HG02981 (cell line): ENCODE data around the gene NCOA3.
"Not testable (repeated sequence)": the region's sequence is repeated elsewhere in the genome, so short reads cannot be mapped to it uniquely, and the experiment has no call there.

Source experiments
- ATAC-seq: cut with Tn5 transposase; IDR thresholded peaks from one replicate; pipeline ENCODE4 v1.9.1; 2021; ENCODE audit warnings: mild to moderate bottlenecking, moderate library complexity; ENCODE audit not compliant: unreplicated experiment

Gene NCOA3

DNA sequence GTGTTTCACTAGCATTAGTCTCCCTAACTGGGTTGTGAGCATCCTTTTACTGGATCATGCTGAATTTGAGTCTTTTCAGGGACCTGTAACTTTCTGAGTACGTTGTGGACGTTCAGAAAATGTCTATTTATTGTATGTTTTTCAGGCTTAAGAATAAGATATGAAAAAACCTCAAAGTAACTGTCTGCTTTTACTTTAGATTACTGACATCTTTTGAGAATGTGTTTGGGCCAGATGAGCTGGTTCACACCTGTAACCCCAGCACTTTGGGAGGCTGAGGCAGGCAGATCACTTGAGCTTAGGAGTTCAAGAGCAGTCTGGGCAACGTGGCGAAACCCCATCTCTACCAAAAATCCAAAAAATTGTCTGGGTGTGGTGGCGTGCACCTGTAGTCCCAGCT is 32.7 kb downstream of the NCOA3 start:
- ATAC-seq = no peak

DNA sequence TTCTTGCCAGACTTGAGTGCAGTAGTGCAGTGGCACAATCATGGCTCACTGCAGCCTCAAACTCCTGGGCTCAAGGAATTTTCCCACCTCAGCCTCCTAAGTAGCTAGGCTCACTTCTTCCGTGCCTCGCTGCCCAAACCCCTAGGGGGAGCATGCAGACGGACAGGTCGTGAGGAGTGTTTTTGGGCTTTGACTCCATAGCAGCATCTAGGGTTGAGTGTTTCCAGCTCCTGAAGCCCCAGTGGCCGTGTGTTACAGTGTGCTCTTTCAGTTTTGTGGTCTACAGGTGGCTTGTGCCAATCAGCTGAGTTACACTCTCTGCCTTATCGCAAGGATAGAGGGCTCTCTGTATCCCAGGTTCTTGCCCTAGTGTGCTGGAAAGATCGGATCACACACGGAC is 33.4 kb downstream of the NCOA3 start:
- ATAC-seq = no peak

DNA sequence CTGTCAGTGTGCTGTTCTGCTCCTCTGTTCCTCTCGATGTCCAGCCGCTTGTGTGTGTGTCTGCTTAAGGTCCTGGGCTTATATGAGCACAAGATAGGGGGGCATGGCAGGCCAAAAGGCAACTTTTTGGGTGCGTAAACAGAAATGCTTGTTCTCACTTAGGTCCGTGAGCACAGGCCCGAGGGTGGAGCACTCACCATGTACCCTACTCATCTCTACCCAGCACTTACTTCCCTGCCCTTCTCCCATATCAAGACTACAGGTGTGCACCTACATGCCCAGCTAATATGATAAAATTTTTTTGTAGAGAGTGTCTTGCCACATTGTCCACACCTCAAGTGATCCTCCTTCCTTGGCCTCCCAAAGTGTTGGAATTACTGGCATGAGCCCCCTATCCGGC is 34.3 kb downstream of the NCOA3 start:
- ATAC-seq = no peak

DNA sequence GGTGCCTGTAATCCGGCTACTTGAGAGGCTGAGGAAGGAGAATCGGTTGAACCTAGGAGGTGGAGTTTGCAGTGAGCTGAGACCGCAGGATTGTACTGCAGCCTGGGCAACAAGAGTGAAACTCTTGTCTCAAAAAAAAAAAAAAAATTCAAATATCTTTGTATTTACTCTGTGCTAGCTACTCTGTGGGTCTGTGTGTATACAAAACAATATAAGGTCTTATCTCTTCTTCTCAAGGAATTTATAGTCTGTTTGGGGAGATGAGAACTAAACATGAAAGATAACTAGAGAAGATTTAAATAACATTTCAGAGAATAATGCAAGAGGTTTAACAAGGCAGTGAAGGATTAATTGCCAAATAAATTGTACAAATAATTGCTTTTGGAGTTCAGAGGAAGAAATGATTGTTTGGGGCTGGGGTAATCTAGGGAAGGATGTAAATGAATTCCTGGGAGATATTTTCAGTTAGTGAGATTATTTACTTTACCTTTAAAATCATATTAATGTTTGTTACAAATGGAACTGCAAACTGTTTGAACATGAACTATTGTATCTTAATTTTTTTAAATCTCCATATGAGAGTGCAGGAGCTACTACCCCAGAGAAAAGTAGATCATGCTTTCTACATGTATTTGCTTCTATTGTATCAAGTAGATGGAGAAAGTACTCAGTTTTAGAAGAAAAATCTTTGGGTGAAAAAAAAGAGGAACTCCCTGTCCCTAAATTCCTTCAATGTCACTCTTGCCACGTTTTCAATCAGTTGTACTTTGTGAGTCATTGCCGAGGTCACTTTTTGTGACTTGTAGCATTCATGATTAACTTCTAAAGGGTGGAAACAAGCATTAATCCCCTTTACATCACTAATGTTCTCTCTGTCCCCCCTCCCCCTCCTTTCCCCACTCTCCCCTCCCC is 39.0 kb downstream of the NCOA3 start:
- no peak for ATAC-seq

DNA sequence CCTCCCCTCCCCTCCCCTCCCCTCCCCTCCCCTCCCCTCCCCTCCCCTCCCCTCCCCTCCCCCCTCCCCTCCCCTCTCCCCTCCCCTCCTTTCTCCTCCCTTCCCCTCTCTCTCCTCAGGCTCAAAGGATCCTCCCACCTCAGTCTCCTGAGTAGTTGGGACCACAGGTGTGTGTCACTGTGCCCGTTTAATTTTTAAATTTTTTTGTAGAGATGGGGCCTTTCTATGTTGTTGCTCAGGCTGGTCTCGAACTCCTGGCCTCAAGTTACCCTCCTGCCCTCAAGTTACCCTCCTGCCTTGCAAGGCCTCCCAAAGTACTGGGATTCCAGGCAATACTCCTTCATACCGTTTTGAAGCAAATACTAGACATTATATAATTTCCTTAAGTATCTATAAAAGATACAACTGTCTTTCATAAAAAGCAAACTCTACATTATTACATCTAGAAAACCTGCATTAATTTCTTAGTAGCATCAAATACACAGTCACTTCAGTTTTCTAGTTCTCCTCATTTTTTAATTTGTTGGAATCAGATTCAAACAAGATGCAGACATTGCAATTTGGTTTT is 39.8 kb downstream of the NCOA3 start:
- no peak for ATAC-seq

DNA sequence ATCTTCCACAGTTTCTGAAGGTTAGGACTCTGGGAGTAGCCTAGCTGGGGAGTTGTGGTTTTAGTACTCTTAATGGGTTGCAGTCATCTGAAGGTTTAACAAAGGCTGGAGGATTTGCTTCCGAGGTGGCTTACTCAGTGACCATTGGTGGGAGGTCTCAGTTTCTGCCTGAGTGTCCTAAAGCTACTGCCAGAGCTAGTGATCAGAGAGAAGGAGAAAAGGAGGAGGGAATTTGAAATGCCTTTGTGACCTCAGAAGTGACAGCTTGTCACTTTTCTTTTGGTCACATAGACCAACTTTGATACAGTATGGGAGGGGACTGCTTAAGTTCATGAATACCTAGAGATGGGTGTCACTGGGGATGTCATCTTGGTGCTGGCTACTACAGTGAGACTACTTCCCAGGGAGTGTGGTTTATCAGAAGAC is 41.3 kb downstream of the NCOA3 start:
- no peak for ATAC-seq

DNA sequence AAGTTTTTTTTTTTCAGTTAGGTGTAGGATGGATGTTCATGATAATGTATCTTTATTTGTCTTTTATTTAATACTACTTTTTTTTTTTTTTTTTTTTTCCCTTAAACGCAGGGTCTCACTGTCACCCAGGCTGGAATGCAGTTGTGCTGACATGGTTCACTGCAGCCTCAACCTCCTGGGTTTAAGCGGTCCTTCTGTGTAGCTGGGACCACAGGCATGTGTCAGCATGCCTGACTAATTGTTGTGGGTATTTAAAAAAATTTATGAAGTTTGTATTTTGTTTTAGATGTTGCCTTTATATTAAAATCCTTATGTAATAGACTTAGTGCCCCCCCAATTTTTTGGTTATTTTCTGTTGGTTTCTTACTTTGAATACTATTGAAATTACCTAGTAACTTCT is 42.6 kb downstream of the NCOA3 start:
- no peak for ATAC-seq

DNA sequence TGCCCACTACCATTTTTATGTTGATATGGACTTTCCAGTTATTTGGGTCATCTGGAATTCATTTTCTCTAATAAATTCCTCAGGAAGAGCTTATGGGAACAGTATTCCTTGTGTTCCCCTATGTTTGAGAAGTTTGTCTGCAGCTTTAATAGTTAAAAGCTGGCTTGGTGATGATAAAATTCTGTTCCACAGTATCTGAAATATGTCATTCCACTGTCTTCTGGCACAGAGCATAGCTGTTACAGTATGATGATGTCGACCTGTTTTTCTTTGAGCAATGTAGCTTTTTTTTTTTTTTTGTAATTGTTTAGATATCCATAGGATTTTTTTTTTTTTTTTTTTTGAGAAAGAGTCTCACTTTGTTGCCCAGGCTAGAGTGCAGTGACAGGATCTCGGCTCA is 43.2 kb downstream of the NCOA3 start:
- no peak for ATAC-seq

DNA sequence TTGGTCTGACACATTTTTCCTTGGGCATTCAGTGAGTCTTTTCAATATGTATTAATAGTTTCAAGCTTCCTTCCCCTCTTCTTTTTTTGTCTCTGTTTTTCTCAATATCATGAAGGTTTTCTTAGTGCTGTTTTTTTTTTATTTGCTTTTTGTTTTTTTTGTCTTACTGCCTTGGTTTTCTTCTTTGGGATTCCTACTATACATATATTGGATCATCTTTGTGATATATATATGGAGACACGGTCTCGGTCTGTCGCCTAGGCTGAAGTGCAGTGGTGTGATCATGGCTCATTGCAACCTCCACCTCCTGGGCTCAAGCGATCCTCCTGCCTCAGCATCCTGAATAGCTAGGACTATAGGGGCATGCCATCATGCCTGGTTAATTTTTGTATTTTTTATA is 43.8 kb downstream of the NCOA3 start:
- ATAC-seq = no peak

DNA sequence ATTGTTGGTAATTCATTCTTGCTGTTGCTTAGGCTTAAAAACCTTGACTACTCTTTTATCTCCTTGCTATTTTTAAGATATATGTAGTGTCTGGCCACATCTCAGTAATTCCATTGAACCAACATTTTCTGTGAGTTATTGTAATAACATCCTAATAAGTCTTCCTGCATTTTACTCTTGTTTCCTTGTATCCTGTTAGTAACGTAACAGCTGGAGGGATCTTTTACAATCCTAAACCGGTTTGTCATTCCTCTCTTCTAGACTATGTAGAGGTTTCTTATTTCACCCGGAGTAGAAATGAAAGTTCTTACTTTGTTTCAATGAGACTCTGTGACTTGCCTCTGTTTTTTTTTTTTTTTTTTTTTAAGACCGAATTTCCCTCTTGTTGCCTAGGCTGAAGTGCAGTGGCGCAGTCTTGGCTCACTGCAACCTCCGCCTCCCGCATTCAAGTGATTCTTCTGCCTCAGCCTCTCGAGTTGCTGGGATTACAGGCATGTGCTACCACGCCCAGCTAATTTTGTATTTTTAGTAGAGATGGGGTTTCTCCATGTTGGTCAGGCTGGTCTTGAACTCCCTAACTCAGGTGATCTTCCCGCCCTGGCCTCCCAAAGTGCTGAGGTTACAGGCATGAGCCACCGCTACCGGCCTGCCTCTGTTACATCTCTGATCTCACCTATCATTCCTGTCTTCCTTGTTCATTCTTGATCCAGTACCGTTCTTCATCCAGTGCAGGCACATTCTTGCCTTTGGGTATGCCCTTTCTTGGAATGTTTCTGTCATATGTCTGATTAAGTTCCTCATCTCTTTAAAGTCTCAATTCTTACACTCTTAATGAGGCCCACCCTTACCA is 44.7 kb downstream of the NCOA3 start:
- no peak for ATAC-seq

DNA sequence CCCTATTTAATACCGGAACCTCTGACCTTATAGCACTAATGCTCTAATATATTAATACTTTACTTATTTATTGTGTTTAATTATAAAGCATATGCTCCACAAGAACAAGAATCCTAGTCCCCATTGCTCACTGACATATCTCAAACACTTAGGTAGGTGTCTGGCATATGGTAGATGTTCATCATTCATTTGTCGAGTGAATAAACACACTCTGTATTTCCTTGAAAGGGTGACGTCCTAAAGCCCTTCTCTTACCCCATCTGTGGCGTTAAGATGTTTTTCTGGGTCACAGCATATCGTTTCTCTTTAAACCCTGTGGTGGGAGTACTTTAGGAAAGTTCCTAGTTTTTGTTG is 45.3 kb downstream of the NCOA3 start:
- no peak for ATAC-seq

DNA sequence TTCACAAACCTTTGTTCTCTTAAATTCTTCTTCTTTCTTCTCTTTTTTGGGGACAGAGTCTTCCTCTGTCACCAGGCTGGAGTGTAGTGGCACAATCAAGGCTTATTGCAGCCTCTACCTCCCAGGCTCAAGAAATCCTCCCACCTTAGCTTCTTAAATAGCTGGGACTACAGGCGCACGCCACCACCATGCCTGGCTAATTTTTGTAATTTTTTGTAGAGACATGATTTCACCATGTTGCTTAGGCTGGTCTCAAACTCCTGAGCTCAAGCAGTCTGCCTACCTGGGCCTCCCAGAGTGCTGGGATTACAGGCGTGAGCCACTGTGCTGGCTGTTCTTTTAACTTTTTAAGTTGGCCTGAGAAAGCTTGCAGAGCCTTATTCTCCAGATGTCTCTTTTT is 48.0 kb downstream of the NCOA3 start:
- no peak for ATAC-seq

DNA sequence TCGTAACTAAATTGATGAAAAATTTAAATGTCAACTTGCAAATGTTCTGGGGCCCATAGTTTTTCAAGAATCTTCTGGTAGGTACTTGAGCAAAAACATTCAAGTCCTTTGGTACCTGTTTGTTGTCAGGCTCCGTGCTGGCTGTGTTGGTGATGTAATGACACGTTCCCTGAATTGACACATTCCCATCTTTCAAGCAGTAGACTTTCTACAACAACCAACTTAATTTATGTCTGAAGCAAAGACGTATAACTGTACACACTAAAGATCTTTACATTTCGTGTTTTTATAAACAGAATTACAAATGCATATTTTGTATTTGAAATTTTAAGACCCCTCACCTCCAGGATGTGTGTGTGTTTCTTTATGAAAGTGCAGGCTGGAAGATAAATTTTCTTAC is 49.5 kb downstream of the NCOA3 start:
- no peak for ATAC-seq

DNA sequence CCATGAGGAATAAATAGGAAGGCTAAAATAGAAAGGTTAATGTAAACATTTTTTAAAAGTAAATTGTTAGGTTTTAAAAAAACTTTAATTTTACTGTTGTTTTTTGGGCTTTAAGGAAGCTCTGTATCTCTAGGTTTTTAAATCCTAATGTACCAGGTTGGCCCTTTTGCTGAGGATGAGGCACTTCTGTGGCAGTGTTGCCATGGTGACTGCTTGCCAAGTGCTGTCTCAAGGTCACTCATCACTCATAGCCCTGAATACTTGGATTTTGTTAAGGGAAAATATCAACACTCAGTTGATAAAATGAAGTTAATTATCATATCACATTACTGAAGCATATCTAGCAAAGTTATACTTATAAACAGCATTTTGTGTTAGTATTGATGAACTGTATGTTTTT is 50.2 kb downstream of the NCOA3 start:
- ATAC-seq = no peak

DNA sequence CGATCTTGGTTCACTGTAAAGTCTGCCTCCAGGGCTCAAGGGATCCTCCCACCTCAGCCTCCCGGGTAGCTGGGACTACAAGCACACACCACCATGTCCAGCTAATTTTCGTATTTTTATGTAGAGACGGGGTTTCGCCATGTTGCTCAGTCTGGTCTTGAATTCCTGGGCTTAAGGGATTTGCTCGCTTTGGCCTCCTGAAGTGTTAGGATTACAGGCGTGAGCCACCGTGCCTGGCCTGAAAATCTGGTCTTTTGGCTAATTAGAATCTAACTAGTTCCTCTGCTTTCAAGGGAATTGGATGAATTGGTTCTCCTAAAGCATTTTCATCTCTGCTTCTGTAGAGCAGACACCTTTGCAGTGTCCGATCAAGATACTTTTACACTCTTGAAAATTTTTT is 51.3 kb downstream of the NCOA3 start:
- ATAC-seq = no peak

DNA sequence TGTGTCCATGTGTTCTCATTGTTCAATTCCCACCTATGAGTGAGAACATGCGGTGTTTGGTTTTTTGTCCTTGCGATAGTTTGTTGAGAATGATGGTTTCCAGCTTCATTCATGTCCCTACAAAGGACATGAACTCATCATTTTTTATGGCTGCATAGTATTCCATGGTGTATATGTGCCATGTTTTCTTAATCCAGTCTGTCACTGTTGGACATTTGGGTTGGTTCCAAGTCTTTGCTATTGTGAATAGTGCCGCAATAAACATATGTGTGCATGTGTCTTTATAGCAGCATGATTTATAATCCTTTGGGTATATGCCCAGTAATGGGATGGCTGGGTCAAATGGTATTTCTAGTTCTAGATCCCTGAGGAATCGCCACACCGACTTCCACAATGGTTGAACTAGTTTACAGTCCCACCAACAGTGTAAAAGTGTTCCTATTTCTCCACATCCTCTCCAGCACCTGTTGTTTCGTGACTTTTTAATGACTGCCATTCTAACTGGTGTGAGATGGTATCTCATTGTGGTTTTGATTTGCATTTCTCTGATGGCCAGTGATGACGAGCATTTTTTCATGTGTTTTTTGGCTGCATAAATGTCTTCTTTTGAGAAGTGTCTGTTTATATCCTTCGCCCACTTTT is 52.0 kb downstream of the NCOA3 start:
- ATAC-seq = not testable (repeated sequence)

DNA sequence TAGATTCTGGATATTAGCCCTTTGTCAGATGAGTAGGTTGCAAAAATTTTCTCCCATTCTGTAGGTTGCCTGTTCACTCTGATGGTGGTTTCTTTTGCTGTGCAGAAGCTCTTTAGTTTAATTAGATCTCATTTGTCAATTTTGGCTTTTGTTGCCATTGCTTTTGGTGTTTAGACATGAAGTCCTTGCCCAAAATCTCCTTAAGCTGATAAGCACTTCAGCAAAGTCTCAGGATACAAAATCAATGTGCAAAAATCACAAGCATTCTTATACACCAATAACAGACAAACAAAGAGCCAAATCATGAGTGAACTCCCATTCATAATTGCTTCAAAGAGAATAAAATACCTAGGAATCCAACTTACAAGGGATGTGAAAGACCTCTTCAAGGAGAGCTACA is 52.6 kb downstream of the NCOA3 start:
- not testable (repeated sequence) for ATAC-seq

DNA sequence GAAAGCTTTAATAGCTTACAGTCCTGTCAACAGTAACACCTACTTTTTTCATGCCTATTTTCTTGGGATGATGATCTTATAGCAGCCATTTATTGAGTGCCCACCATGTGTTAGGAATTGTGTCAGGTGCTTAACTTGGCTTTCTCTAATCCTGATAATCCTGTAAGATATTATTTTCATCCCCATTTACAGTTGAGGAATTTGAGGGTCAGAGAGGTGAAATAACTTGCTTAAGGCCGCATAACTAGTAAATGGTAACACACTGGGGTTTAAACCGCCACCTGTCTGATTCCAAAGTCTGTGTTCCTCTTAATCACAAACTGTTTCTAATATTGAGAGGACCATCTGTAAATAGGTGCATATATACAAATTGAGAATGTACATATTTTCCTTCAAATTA is 55.5 kb downstream of the NCOA3 start:
- ATAC-seq = no peak

DNA sequence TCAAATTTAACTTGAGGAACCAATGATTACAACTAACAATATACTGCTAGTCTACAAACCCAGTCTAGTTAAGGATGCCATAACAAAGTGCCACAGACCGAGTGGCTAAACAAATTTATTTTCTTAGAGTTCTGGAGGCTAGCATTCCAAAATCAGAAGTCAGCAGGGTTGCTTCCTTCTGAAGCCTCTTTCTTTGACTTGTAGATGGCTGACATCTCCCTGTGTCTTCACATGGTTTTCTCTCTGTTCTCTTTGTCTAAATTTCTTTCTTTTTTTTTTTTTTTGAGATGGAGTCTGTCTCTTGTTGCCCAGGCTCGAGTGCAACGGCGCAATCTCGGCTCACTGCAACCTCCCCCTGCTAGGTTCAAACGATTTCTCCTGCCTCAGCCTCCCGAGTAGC is 56.1 kb downstream of the NCOA3 start:
- ATAC-seq = no peak

DNA sequence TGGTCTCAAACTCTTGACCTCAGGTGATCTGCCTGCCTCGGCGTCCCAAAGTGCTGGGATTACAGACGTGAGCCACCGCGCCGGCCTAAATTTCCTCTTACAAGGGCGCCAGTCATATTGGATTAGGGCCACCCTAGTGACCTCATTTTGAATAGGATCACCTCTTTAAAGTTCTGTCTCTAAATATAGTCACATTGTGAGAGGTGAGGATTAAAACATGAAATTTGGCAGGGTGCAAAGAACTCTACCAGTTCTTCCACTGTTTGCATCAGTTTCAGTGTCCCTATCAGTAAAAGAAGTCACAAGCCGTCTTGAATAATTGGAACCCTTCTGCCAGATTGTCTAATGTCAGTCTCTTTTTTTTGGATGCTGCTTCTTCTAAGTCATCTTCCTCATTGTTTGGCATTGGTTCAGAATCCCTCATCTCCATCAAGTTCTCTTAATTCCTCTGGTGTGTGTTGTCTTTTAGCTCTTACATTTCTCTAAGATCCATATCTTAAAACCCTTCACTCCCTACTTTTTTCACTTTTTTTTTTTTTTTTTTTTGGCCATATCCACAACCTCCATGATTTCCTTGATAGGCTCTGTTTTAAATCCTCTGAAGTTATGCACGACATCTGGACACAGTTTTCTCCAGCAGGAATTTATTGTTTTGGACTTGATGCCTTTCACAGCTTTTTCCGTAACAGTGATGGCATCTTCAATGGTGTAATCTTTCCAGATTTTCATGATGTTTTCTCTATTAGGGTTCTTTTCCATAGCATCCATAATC is 56.8 kb downstream of the NCOA3 start:
- no peak for ATAC-seq

DNA sequence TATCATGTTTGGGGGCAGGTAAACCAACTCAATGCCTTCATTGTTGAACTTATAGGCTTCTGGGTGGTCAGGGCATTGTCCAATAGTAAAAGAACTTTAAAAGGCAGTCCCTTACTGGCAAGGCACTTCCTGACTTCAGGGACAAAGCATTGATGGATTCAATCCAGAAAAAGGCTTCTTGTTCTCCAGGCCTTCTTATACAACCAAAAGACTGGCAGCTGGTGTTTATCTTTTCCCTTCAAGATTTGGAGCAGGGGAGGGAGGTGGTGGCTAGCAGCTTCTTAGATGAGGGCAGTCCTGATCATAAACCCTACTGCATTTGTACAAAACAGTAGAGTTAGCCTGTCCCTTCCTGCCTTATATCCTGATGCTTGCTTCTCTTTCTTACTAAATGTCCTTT is 57.5 kb downstream of the NCOA3 start:
- no peak for ATAC-seq
